OCI-LY7 (cell line): ENCODE results near the gene MLYCD. TPM values are rescaled to one million over a fixed set of nuclear protein-coding genes. Genes with fewer than 3 reads are reported as not detected.

Source experiments
- BruUV-seq: library from RNA; stranded (reverse); fragments of 400-500 nt; replicated peaks from 2 replicates; lab custom pipeline; 2021; lab: Mats Ljungman, UMichigan
- CTCF ChIA-PET: fragments of 300-600 bp; sonication (Branson Sonifier 250); formaldehyde crosslinking; loops from one replicate; lab custom pipeline; 2022; ENCODE audit warnings: antibody characterized with exemption; ENCODE audit not compliant: unreplicated experiment; lab: Charles Lee
- POLR2A ChIA-PET: fragments of 300-600 bp; sonication (Branson Sonifier 250); formaldehyde crosslinking; loops from one replicate; lab custom pipeline; 2022; ENCODE audit warnings: antibody characterized with exemption; lab: Charles Lee
- DNase-seq: peaks from one replicate; pipeline ENCODE4 v3.0.0-alpha.2; 2015; ENCODE audit warnings: low spot score
- H2AFZ ChIP-seq: fragments of 200-600 bp; sonication (generic), shearing (Covaris generic); 2 replicates; pipeline ENCODE4 v1.6.1; 2014; ENCODE audit warnings: mild to moderate bottlenecking, antibody characterized with exemption, low read length, moderate library complexity
- H3K27ac ChIP-seq: fragments of 200-600 bp; sonication (generic); 2 replicates; pipeline ENCODE4 v1.5.1; 2014; ENCODE audit warnings: mixed run types, low read depth, mild to moderate bottlenecking, moderate library complexity, low read length, inconsistent platforms; ENCODE audit not compliant: poor library complexity, severe bottlenecking
- H3K36me3 ChIP-seq: fragments of 200-600 bp; sonication (generic); 2 replicates; pipeline ENCODE4 v1.6.1; 2014; ENCODE audit warnings: mild to moderate bottlenecking, antibody characterized with exemption, low read length, moderate library complexity, mixed read lengths; ENCODE audit not compliant: insufficient read depth
- H3K4me1 ChIP-seq: fragments of 200-600 bp; sonication (generic); 2 replicates; pipeline ENCODE4 v1.5.1; 2014; ENCODE audit warnings: mild to moderate bottlenecking, low read length; ENCODE audit not compliant: insufficient read depth, poor library complexity, severe bottlenecking
- H3K4me2 ChIP-seq: fragments of 200-600 bp; sonication (generic); 2 replicates; pipeline ENCODE4 v1.6.1; 2014; ENCODE audit warnings: mild to moderate bottlenecking, low read length
- H3K4me3 ChIP-seq: fragments of 200-600 bp; sonication (generic); 2 replicates; pipeline ENCODE4 v1.5.1; 2014; ENCODE audit warnings: mild to moderate bottlenecking, low read depth, low read length; ENCODE audit not compliant: poor library complexity, severe bottlenecking
- H3K79me2 ChIP-seq: fragments of 200-600 bp; sonication (generic); 2 replicates; pipeline ENCODE4 v1.6.1; 2016; ENCODE audit warnings: low read depth, mild to moderate bottlenecking, low read length, moderate library complexity, mixed read lengths; ENCODE audit not compliant: insufficient read depth
- H3K9me2 ChIP-seq: fragments of 200-600 bp; sonication (generic); 2 replicates; pipeline ENCODE4 v1.6.1; 2016; ENCODE audit warnings: mild to moderate bottlenecking, low read length, mixed read lengths; ENCODE audit not compliant: insufficient read depth
- H3K9me3 ChIP-seq: fragments of 200-600 bp; sonication (generic); 2 replicates; pipeline ENCODE4 v1.6.1; 2014; ENCODE audit warnings: mild to moderate bottlenecking, mixed run types, low read length, mixed read lengths
- H4K20me1 ChIP-seq: fragments of 200-600 bp; sonication (generic); 2 replicates; pipeline ENCODE4 v1.6.1; 2014; ENCODE audit warnings: mild to moderate bottlenecking, antibody characterized with exemption, low read length, moderate library complexity, mixed read lengths; ENCODE audit not compliant: insufficient read depth
- EZH2phosphoT487 ChIP-seq: fragments of 200-600 bp; sonication (generic); IDR thresholded peaks from 2 replicates; pipeline ENCODE4 v1.6.1; 2018; ENCODE audit warnings: low read depth, borderline replicate concordance, mild to moderate bottlenecking, mixed run types, antibody characterized with exemption, low read length, moderate library complexity, mixed read lengths
- intact Hi-C: fragments of 100-400 bp; cut with micrococcal nuclease; formaldehyde crosslinking; loops from one replicate; pipeline ENCODE4 v1.10.0; 2022; ENCODE audit not compliant: unreplicated experiment
- total RNA-seq, 2 experiments: library from RNA; depleted of rRNA in 1 of 2; stranded (reverse); fragments of >200 nt in 1 of 2; shearing (Covaris generic) in 1 of 2; gene quantifications; 2 replicates each; pipeline ENCODE4 v1.2.3, GENCODE V29; 2014 to 2022
- TF ChIP-seq, protein P1 (sequence below): fragments of 200-600 bp; sonication (generic); conservative IDR thresholded peaks from 2 replicates; pipeline ENCODE4 v1.5.1; 2014; ENCODE audit warnings: mild to moderate bottlenecking, antibody characterized with exemption, low read length, moderate library complexity, mixed read lengths

Gene MLYCD
- total RNA-seq, 2 experiments from 2014 or later = 3.5 to 10.9 TPM

DNA sequence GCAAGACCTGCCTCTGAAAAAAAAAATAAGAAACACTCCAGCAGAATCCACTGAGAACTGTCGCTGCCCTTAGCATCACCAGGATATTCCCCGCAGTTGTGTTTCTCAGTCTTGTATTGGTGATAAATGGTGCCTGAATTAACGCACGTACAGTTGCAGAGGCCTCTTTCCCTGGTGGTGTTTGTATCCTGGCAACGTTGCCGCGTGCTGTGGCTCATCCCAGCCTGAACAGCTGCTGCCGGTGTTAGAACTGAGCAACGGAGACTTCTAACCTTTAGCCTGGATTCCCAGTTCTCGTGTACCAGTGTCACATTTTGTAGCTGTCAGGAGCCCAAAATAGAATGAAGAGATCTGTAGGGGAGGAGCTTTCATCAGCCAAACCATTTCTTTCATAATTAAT, 4.8 kb downstream of the MLYCD start:
- Histone ChIP-seq H3K9me3 (no peaks in the 10 kb centered on the region), H4K20me1 (no peaks in the 10 kb centered on the region; the same call in 1 of the 2 replicates), H3K4me3 (no peak overlapping the region), H3K4me2 (no peak overlapping the region), H3K79me2 (peaks cover 4% of the 10 kb centered on the region; the same call in 1 of the 2 replicates), H3K9me2 (no peaks in the 10 kb centered on the region), H3K36me3 (peaks cover 6% of the 10 kb centered on the region; the same call in 1 of the 2 replicates), H3K27ac (no peak overlapping the region), H2AFZ (no peak overlapping the region), H3K4me1 (peaks cover 6% of the 10 kb centered on the region)
- intact Hi-C loops = no loop called here
- TF ChIP-seq, protein P1, sequence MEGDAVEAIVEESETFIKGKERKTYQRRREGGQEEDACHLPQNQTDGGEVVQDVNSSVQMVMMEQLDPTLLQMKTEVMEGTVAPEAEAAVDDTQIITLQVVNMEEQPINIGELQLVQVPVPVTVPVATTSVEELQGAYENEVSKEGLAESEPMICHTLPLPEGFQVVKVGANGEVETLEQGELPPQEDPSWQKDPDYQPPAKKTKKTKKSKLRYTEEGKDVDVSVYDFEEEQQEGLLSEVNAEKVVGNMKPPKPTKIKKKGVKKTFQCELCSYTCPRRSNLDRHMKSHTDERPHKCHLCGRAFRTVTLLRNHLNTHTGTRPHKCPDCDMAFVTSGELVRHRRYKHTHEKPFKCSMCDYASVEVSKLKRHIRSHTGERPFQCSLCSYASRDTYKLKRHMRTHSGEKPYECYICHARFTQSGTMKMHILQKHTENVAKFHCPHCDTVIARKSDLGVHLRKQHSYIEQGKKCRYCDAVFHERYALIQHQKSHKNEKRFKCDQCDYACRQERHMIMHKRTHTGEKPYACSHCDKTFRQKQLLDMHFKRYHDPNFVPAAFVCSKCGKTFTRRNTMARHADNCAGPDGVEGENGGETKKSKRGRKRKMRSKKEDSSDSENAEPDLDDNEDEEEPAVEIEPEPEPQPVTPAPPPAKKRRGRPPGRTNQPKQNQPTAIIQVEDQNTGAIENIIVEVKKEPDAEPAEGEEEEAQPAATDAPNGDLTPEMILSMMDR = no peak
- no peak for TF ChIP-seq EZH2phosphoT487
- DNase-seq = no peak
- no TSS peak for BruUV-seq
- POLR2A ChIA-PET = no interaction called here
- CTCF ChIA-PET = no interaction called here

DNA sequence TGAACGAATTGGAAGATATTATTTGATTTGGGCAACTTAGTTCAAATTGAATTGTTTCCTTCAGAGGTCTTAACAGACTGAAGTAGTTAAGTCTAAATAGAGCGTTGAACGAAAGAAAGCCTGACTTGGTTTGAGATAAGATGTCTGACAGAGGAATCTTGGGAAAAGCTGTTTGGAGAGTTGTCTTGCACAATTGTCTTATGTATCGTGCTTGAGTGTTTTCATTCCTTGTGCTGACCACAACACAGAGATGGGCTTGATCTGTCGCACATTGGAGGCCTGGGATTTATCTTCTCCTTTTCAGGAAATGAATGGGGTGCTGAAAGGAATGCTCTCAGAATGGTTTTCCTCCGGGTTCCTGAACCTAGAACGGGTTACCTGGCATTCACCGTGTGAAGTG, 7.8 kb downstream of the MLYCD start:
- H3K79me2 ChIP-seq = no peaks in the 10 kb centered on the region
- H3K9me3 ChIP-seq = no peaks in the 10 kb centered on the region
- no peaks in the 10 kb centered on the region for H3K9me2 ChIP-seq
- H3K36me3 ChIP-seq = peaks cover 12% of the 10 kb centered on the region; the same call in 1 of the 2 replicates
- intact Hi-C loops = no loop called here
- no peaks in the 10 kb centered on the region for H4K20me1 ChIP-seq
- CTCF ChIA-PET = no interaction called here
- TF ChIP-seq EZH2phosphoT487 = no peak
- TF ChIP-seq, protein P1 = no peak
- H2AFZ ChIP-seq = no peak overlapping the region
- BruUV-seq = no TSS peak
- POLR2A ChIA-PET = no interaction called here
- H3K4me1 ChIP-seq = no peaks in the 10 kb centered on the region
- no peak overlapping the region for H3K27ac ChIP-seq
- H3K4me3 ChIP-seq = no peak overlapping the region
- no peak overlapping the region for H3K4me2 ChIP-seq
- no peak for DNase-seq

DNA sequence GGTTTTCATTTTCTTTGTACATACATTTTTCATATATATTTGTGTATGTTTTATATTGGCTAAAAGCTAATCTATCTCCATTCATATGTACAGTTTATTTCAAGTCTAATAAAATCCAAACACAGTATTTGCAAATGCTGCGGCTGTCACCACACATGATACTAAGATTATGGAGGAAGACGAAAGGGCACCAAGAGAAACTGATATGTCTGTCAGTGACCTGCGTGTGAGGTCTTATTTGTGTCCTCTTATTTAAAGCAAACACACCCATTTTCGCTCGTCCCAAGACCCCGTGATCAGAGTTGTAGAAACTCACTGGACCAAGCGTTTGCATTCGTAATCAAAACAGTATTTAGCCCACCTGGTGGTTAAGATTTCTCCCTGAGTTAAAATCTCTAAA, 8.2 kb downstream of the MLYCD start:
- no TSS peak for BruUV-seq
- ChIA-PET CTCF (no interaction called here), POLR2A (no interaction called here)
- peaks cover 14% of the 10 kb centered on the region for H3K36me3 ChIP-seq
- DNase-seq = no peak
- no peaks in the 10 kb centered on the region for H4K20me1 ChIP-seq
- H3K27ac ChIP-seq = no peak overlapping the region
- no peak overlapping the region for H3K4me3 ChIP-seq
- H2AFZ ChIP-seq = no peak overlapping the region
- intact Hi-C loops = no loop called here
- no peaks in the 10 kb centered on the region for H3K9me3 ChIP-seq
- H3K79me2 ChIP-seq = no peaks in the 10 kb centered on the region
- TF ChIP-seq EZH2phosphoT487 = no peak
- TF ChIP-seq, protein P1 = no peak
- no peaks in the 10 kb centered on the region for H3K9me2 ChIP-seq
- no peaks in the 10 kb centered on the region for H3K4me1 ChIP-seq
- no peak overlapping the region for H3K4me2 ChIP-seq
